GM12875 (cell line): Measurements from ENCODE around the gene ATG13.

Experiments used
- H3K4me3 ChIP-seq: one replicate; pipeline ENCODE4 v1.5.1; 2011; ENCODE audit warnings: low read depth, low read length, control low read depth
- TF ChIP-seq, protein P1 (sequence below): IDR thresholded peaks from 2 replicates; pipeline ENCODE4 v1.5.1; 2011; ENCODE audit warnings: low read depth, mild to moderate bottlenecking, control low read depth, inconsistent platforms, low read length, moderate library complexity, borderline replicate concordance; ENCODE audit not compliant: insufficient read depth

Gene ATG13

DNA sequence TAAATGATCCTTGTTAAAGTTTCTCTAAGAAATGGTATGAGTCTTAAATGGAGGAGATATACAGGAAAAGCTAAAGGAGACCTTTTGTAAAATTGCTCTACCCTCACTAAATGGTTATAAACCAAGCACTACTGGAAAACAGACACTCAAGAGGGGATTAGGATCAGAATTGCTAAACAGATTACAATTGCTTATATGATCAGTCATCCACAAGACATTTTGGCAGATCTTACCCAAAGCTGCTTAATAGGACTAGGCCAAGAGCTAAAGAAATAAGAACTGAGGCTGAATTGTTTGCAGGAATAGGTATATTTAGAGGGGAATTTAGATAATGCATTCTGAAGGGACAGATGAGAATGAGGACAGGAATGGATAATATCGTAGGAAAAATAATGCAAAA, 9.8 kb upstream of the ATG13 start:
- H3K4me3 ChIP-seq = no peak overlapping the region
- TF ChIP-seq, protein P1, sequence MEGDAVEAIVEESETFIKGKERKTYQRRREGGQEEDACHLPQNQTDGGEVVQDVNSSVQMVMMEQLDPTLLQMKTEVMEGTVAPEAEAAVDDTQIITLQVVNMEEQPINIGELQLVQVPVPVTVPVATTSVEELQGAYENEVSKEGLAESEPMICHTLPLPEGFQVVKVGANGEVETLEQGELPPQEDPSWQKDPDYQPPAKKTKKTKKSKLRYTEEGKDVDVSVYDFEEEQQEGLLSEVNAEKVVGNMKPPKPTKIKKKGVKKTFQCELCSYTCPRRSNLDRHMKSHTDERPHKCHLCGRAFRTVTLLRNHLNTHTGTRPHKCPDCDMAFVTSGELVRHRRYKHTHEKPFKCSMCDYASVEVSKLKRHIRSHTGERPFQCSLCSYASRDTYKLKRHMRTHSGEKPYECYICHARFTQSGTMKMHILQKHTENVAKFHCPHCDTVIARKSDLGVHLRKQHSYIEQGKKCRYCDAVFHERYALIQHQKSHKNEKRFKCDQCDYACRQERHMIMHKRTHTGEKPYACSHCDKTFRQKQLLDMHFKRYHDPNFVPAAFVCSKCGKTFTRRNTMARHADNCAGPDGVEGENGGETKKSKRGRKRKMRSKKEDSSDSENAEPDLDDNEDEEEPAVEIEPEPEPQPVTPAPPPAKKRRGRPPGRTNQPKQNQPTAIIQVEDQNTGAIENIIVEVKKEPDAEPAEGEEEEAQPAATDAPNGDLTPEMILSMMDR = no peak

DNA sequence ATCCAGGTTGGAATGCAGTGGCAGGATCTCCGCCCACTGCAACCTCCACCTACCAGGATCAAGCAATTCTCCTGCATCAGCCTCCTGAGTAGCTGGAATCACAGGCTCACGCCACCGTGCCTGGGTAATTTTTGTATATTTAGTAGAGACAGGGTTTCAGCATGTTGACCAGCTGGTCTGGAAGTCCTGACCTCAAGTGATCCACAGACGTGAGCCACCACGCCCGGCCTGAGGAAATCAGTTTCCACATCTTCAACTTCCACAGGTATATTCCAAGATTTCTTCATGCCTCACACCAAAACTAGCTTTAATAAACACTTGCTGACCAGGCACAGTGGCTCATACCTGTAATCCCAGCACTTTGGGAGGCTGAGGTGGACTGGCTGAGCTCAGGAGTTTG, 8.0 kb upstream of the ATG13 start:
- TF ChIP-seq, protein P1 = no peak
- H3K4me3 ChIP-seq = no peak overlapping the region

DNA sequence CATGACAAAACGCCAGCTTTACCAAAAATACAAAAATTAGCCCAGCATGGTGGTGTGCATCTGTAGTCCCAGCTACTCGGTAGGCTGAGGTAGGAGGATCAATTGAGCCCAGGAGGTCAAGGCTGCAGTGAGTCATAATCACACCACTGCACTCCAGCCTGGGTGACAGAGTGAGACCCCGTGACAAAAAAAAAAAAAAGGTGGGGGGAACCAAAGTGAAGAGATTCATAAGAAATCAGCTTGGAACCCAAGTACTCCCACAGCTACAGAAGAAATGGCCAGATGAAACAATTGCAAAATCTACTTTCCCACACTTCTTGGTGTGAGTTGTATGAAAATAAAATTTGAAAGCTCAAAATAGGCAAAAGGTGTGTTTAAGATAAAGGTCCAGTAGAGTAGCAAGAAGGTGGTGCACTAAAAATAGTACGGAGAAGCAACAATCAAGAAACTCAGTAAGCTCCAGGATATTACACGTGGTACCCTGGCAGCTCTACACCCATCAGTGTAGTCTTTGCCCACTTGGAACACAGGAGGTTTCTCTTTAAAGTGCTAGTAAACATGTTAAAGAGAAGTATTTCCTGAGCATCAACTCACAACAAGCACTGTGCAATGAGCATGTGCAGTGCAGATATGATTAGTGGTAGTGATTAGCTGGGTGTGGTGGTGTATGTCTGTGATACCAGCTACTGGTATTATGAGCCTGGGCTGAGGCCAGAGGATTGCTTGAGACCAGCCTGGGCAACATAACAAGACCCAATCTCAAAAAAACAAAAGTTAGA, 5.6 kb upstream of the ATG13 start:
- TF ChIP-seq, protein P1 = no peak
- H3K4me3 ChIP-seq = no peak overlapping the region

DNA sequence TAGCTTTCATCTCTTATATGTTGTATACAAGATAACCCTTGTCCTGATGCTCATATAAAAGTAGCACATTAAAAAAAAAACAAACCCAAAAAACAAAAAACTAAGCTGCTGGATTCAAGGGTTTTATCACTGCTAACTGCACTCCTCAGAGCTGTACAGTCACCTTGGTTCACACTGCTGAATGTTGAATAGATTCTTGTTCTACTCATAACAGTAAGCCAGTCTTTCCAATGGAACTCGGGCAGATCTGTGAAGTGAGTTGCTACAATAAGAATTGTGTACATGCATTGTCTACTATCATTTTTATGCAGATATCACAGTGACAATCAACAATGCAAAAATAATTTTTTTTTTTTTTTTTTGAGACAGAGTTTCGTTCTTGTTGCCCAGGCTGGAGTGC, 5.0 kb upstream of the ATG13 start:
- TF ChIP-seq, protein P1 = no peak
- no peak overlapping the region for H3K4me3 ChIP-seq

DNA sequence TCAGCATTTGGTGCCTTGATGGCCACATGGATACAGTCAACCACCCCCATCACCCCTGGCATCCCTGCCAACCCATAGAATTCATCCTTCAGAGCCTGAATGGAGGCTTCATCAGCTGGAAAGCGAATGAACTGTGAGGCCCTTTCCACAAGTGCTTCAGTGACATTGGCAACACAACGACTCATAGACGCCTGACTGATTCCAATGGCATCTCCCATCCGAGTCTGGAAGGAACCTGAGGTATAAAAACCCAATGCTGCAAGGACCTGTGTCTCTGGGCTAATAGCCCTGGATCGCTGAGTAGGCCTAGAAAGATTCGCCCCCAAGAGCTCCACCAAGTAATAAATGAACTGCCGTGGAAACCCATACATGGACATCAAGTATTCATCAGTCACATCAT, 1.6 kb upstream of the ATG13 start:
- no peak overlapping the region for H3K4me3 ChIP-seq
- TF ChIP-seq, protein P1 = no peak

- peak overlapping the region; percentile 98 for H3K4me3 ChIP-seq
- TF ChIP-seq, protein P1 = no peak
Measured at GRCh38 chr11:46616551-46617133, 711 bp upstream of the ATG13 start.

DNA sequence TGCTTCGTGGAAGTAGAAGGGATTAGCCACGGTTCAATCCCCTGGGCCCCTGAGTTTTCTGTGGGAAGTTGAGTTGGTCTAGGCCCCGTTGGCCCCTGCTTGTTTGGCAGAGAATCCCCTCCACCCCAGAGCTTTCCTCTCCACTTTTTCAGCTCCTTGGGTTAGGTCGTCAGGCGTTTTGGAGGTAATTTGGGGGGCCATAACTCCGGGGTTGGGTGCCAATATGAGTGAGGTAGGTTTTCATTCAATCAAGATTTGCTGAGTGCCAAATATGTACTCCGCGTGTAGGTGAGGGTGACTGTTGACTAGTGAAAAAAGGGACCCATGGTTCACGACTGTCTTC, 590 bp downstream of the ATG13 start:
- TF ChIP-seq, protein P1 = no peak
- peak overlapping the region; percentile 98 for H3K4me3 ChIP-seq
